Loucy (cell line): ENCODE measurements around the gene BRS3.
A peak's percentile ranks its signal among the peaks of the same experiment; 100 is the strongest.

Experiments used
- H2AFZ ChIP-seq: fragments of 200-600 bp; sonication (generic); 2 replicates; pipeline ENCODE4 v1.6.0; 2016; ENCODE audit warnings: antibody characterized with exemption, mild to moderate bottlenecking, low read length, moderate library complexity
- H3F3A ChIP-seq: fragments of 200-600 bp; 2 replicates; pipeline ENCODE4 v1.6.0; 2016; ENCODE audit warnings: antibody characterized with exemption, low read depth, mild to moderate bottlenecking
- H3K27me3 ChIP-seq: fragments of 200-600 bp; sonication (generic); 2 replicates; pipeline ENCODE4 v1.6.1; 2014; ENCODE audit warnings: low read length, mild to moderate bottlenecking; ENCODE audit not compliant: insufficient read depth, poor library complexity, severe bottlenecking
- H3K36me3 ChIP-seq: fragments of 200-600 bp; sonication (generic); 2 replicates; pipeline ENCODE4 v1.6.1; 2016; ENCODE audit warnings: low read length; ENCODE audit not compliant: insufficient read depth
- H3K4me1 ChIP-seq: fragments of 200-600 bp; sonication (generic); 2 replicates; pipeline ENCODE4 v1.5.1; 2014; ENCODE audit warnings: low read length, mild to moderate bottlenecking; ENCODE audit not compliant: insufficient read depth, poor library complexity, severe bottlenecking
- H3K4me2 ChIP-seq: fragments of 200-600 bp; sonication (generic); 2 replicates; pipeline ENCODE4 v1.6.0; 2014; ENCODE audit warnings: antibody characterized with exemption, low read length, low read depth, mild to moderate bottlenecking; ENCODE audit not compliant: poor library complexity, severe bottlenecking
- H3K4me3 ChIP-seq: fragments of 200-600 bp; sonication (generic); 2 replicates; pipeline ENCODE4 v1.5.1; 2014; ENCODE audit warnings: low read length, mild to moderate bottlenecking, mixed read lengths; ENCODE audit not compliant: poor library complexity, severe bottlenecking
- H3K79me2 ChIP-seq: fragments of 200-600 bp; sonication (generic); 2 replicates; pipeline ENCODE4 v1.6.1; 2014; ENCODE audit warnings: low read length; ENCODE audit not compliant: insufficient read depth
- H3K9ac ChIP-seq: fragments of 200-600 bp; sonication (generic); 2 replicates; pipeline ENCODE4 v1.6.0; 2014; ENCODE audit warnings: mild to moderate bottlenecking, low read depth, low read length, moderate library complexity; ENCODE audit not compliant: poor library complexity, severe bottlenecking
- H3K9me2 ChIP-seq: fragments of 200-600 bp; sonication (generic); replicated peaks from 2 replicates; pipeline ENCODE4 v1.6.1; 2016; ENCODE audit warnings: low read depth, low read length, mixed read lengths
- H3K9me3 ChIP-seq: fragments of 200-600 bp; sonication (generic); 2 replicates; pipeline ENCODE4 v1.6.1; 2014; ENCODE audit warnings: mild to moderate bottlenecking, antibody characterized with exemption, low read length, low read depth; ENCODE audit not compliant: insufficient read depth
- H4K20me1 ChIP-seq: fragments of 200-600 bp; sonication (generic); 2 replicates; pipeline ENCODE4 v1.6.0; 2014; ENCODE audit warnings: antibody characterized with exemption, low read length, mild to moderate bottlenecking; ENCODE audit not compliant: insufficient read depth, poor library complexity, severe bottlenecking
- EZH2phosphoT487 ChIP-seq: fragments of 200-600 bp; IDR thresholded peaks from 2 replicates; pipeline ENCODE4 v1.6.1; 2018; ENCODE audit warnings: antibody characterized with exemption, mild to moderate bottlenecking, moderate library complexity, borderline replicate concordance
- TF ChIP-seq, protein P1 (sequence below): fragments of 200-600 bp; sonication (generic); conservative IDR thresholded peaks from 2 replicates; pipeline ENCODE4 v1.5.1; 2014; ENCODE audit warnings: mild to moderate bottlenecking, antibody characterized with exemption, low read length

The BRS3 gene

DNA sequence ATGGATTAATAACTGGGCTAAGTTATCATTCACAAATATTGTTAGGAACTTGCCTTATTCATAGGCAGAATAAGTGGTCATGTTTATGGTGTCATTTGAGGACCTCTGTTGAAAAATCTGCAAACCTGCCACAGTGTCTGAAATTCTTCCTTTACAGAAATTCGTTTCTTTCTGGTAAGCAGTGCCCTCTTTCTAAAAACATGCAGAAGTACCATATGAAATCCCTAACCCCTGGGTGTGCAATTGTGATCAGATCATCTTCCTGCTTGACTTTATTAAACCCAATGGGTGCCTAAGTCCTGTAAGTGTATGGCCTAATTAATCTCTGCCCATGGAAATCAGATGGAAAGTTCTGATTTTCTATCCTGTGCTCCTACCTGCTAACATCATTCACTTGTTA lies 5.3 kb downstream of the BRS3 start:
- Histone ChIP-seq H3K27me3 (no peaks in the 10 kb centered on the region), H3K36me3 (no peaks in the 10 kb centered on the region), H2AFZ (no peak overlapping the region), H3K4me2 (no peak overlapping the region), H4K20me1 (no peaks in the 10 kb centered on the region), H3K79me2 (peaks cover 4% of the 10 kb centered on the region), H3K9me2 (no peaks in the 10 kb centered on the region), H3K4me3 (no peak overlapping the region), H3K4me1 (peaks cover 6% of the 10 kb centered on the region), H3K9ac (no peak overlapping the region), H3K9me3 (no peaks in the 10 kb centered on the region), H3F3A (no peaks in the 10 kb centered on the region; the same call in 1 of the 2 replicates)
- TF ChIP-seq, protein P1, sequence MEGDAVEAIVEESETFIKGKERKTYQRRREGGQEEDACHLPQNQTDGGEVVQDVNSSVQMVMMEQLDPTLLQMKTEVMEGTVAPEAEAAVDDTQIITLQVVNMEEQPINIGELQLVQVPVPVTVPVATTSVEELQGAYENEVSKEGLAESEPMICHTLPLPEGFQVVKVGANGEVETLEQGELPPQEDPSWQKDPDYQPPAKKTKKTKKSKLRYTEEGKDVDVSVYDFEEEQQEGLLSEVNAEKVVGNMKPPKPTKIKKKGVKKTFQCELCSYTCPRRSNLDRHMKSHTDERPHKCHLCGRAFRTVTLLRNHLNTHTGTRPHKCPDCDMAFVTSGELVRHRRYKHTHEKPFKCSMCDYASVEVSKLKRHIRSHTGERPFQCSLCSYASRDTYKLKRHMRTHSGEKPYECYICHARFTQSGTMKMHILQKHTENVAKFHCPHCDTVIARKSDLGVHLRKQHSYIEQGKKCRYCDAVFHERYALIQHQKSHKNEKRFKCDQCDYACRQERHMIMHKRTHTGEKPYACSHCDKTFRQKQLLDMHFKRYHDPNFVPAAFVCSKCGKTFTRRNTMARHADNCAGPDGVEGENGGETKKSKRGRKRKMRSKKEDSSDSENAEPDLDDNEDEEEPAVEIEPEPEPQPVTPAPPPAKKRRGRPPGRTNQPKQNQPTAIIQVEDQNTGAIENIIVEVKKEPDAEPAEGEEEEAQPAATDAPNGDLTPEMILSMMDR: no peak
- TF ChIP-seq EZH2phosphoT487: no peak

DNA sequence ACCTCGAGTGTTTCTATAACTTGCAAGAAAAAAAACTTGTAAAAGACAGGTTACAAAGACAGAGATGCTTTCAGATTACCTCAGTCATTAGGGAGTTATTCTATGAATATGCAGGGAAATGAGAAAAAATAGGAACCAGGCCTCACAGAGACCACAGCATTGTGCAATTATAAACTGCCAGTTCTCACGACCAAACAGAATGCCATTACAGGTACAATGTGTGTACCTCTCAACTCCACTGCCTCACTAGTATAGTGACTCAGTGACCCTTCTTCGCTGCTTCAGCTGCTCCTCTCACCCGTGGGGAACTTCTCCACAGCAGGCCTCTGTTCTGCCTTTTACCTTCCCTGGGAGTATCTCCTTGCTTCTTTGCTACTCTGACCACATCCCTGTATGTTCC lies 7.3 kb downstream of the BRS3 start:
- no peaks in the 10 kb centered on the region; the same call in 1 of the 2 replicates for H3F3A ChIP-seq
- peaks cover 19% of the 10 kb centered on the region for H3K4me1 ChIP-seq
- H3K9me3 ChIP-seq: no peaks in the 10 kb centered on the region
- H3K4me2 ChIP-seq: no peak overlapping the region
- no peak overlapping the region for H3K9ac ChIP-seq
- H4K20me1 ChIP-seq: peaks cover 11% of the 10 kb centered on the region
- H3K27me3 ChIP-seq: no peaks in the 10 kb centered on the region
- H3K9me2 ChIP-seq: no peaks in the 10 kb centered on the region
- TF ChIP-seq EZH2phosphoT487: no peak
- TF ChIP-seq, protein P1: no peak
- no peaks in the 10 kb centered on the region for H3K36me3 ChIP-seq
- no peak overlapping the region for H2AFZ ChIP-seq
- peaks cover 23% of the 10 kb centered on the region for H3K79me2 ChIP-seq
- no peak overlapping the region for H3K4me3 ChIP-seq

GRCh38 chrX:136496186-136496763 lies 8.5 kb downstream of the BRS3 start:
- Histone ChIP-seq H3K4me3 (peak overlapping the region; percentile 93), H3K79me2 (peaks cover 31% of the 10 kb centered on the region), H3K9me2 (no peaks in the 10 kb centered on the region), H2AFZ (peak overlapping the region; percentile 92), H3K36me3 (peaks cover 6% of the 10 kb centered on the region; the same call in 1 of the 2 replicates), H3K9ac (peak overlapping the region; percentile 95), H4K20me1 (peaks cover 11% of the 10 kb centered on the region), H3K4me2 (peak overlapping the region; percentile 94), H3K27me3 (no peaks in the 10 kb centered on the region), H3K9me3 (no peaks in the 10 kb centered on the region), H3K4me1 (peaks cover 19% of the 10 kb centered on the region), H3F3A (no peaks in the 10 kb centered on the region; the same call in 1 of the 2 replicates)
- TF ChIP-seq, protein P1: no peak
- TF ChIP-seq EZH2phosphoT487: no peak
